Prostate gland (tissue), 2 donors: ENCODE measurements around the gene PELI3.

ENCODE experiments used
- POLR2A ChIP-seq: fragments of 450-650 bp; IDR thresholded peaks from one replicate; pipeline ENCODE4 v1.6.1; 2016; ENCODE audit warnings: antibody characterized with exemption, mild to moderate bottlenecking
- POLR2AphosphoS5 ChIP-seq: sonication (generic); formaldehyde crosslinking; IDR thresholded peaks from one replicate; pipeline ENCODE4 v1.6.1; 2017; ENCODE audit warnings: antibody characterized with exemption
- TF ChIP-seq, protein P1 (sequence below), 4 experiments: fragments of 200-600 bp in 2 of 4; fragments of 450-650 bp in 2 of 4; sonication (generic) in 2 of 4; IDR thresholded peaks; 1 replicate in 3 of 4; 2 replicates in 1 of 4; pipeline ENCODE4 v1.5.1; 2016 to 2019; ENCODE audit warnings: antibody characterized with exemption in 4 of 4, mild to moderate bottlenecking in 2 of 4, moderate library complexity in 2 of 4

DNA sequence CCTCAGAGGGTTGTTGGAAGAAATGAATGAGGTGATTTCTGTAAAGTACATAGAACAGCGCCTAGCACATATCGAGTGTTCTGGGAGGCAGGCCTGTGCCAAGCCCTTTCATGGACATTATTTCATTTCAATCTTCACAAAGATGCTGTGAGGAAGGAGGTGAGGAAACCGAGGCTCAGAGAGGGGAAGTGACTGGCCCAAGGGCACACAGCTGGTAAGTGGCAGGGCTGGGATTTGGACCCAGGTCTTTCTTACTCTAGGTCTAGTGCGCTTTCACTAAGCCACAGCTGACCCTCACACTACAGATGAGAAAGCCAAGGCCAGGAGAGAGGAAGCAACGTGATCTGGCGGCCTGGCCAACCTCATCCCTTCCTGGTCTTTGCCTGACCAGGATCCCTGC, 2.0 kb downstream of the PELI3 start:
- TF ChIP-seq, protein P1, sequence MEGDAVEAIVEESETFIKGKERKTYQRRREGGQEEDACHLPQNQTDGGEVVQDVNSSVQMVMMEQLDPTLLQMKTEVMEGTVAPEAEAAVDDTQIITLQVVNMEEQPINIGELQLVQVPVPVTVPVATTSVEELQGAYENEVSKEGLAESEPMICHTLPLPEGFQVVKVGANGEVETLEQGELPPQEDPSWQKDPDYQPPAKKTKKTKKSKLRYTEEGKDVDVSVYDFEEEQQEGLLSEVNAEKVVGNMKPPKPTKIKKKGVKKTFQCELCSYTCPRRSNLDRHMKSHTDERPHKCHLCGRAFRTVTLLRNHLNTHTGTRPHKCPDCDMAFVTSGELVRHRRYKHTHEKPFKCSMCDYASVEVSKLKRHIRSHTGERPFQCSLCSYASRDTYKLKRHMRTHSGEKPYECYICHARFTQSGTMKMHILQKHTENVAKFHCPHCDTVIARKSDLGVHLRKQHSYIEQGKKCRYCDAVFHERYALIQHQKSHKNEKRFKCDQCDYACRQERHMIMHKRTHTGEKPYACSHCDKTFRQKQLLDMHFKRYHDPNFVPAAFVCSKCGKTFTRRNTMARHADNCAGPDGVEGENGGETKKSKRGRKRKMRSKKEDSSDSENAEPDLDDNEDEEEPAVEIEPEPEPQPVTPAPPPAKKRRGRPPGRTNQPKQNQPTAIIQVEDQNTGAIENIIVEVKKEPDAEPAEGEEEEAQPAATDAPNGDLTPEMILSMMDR (IDR thresholded peaks at IDR 0.05) = no peak
- TF ChIP-seq POLR2A = no peak
- no peak for TF ChIP-seq POLR2AphosphoS5
